ENCODE data around the gene GJB4.

GRCh38 chr1:34779962-34780361 lies 20.4 kb downstream of the GJB4 start:
- TF ChIP-seq, protein P1, sequence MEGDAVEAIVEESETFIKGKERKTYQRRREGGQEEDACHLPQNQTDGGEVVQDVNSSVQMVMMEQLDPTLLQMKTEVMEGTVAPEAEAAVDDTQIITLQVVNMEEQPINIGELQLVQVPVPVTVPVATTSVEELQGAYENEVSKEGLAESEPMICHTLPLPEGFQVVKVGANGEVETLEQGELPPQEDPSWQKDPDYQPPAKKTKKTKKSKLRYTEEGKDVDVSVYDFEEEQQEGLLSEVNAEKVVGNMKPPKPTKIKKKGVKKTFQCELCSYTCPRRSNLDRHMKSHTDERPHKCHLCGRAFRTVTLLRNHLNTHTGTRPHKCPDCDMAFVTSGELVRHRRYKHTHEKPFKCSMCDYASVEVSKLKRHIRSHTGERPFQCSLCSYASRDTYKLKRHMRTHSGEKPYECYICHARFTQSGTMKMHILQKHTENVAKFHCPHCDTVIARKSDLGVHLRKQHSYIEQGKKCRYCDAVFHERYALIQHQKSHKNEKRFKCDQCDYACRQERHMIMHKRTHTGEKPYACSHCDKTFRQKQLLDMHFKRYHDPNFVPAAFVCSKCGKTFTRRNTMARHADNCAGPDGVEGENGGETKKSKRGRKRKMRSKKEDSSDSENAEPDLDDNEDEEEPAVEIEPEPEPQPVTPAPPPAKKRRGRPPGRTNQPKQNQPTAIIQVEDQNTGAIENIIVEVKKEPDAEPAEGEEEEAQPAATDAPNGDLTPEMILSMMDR (IDR thresholded peaks at IDR 0.05), result no peak
- no peak for TF ChIP-seq POLR2A (IDR thresholded peaks at IDR 0.05)
- TF ChIP-seq POLR2AphosphoS5 (IDR thresholded peaks at IDR 0.05), result no peak

Measured in gastroesophageal sphincter (tissue), 3 donors.